ENCODE measurements around the gene REPS2.

REPS2 gene

GRCh38 chrX:17082831-17083230, 136.4 kb downstream of the REPS2 start:
- DNase-seq (ENCODE audit: low spot score) = peak; percentile 16

GRCh38 chrX:17086317-17086716, 139.9 kb downstream of the REPS2 start:
- no peak for DNase-seq (ENCODE audit: low spot score)

GRCh38 chrX:17095161-17095560, 148.7 kb downstream of the REPS2 start:
- no peak for DNase-seq (ENCODE audit: low spot score)

- DNase-seq (ENCODE audit: low spot score) = no peak
Measured at GRCh38 chrX:17098516-17099247, 152.2 kb downstream of the REPS2 start.

GRCh38 chrX:17104433-17104832, 158.0 kb downstream of the REPS2 start:
- DNase-seq (ENCODE audit: low spot score) = no peak

- no peak for DNase-seq (ENCODE audit: low spot score)
Measured at GRCh38 chrX:17120816-17121215, 174.4 kb downstream of the REPS2 start.

GRCh38 chrX:17154001-17154400, 207.5 kb downstream of the REPS2 start:
- DNase-seq (ENCODE audit: low spot score) = no peak

- DNase-seq (ENCODE audit: low spot score) = no peak
Measured at GRCh38 chrX:17160975-17161374, 214.5 kb downstream of the REPS2 start.

GRCh38 chrX:17161991-17162390, 215.5 kb downstream of the REPS2 start:
- DNase-seq (ENCODE audit: low spot score) = no peak

- no peak for DNase-seq (ENCODE audit: low spot score)
Measured at GRCh38 chrX:17164079-17164478, 217.6 kb downstream of the REPS2 start.

GRCh38 chrX:17164941-17165340, 218.5 kb downstream of the REPS2 start:
- no peak for DNase-seq (ENCODE audit: low spot score)

- no peak for DNase-seq (ENCODE audit: low spot score)
Measured at GRCh38 chrX:17167915-17168314, 221.5 kb downstream of the REPS2 start.

- no peak for DNase-seq (ENCODE audit: low spot score)
Measured at GRCh38 chrX:17170973-17171372, 224.5 kb downstream of the REPS2 start.

- no peak for DNase-seq (ENCODE audit: low spot score)
Measured at GRCh38 chrX:17174671-17175070, 228.2 kb downstream of the REPS2 start.

- no peak for DNase-seq (ENCODE audit: low spot score)
Measured at GRCh38 chrX:17182317-17182716, 235.9 kb downstream of the REPS2 start.

- no peak for DNase-seq (ENCODE audit: low spot score)
Measured at GRCh38 chrX:17183566-17183965, 237.1 kb downstream of the REPS2 start.

- DNase-seq (ENCODE audit: low spot score) = no peak
Measured at GRCh38 chrX:17185431-17185830, 239.0 kb downstream of the REPS2 start.

GRCh38 chrX:17187136-17187756, 240.8 kb downstream of the REPS2 start:
- DNase-seq (ENCODE audit: low spot score) = no peak

GRCh38 chrX:17192106-17192505, 245.6 kb downstream of the REPS2 start:
- no peak for DNase-seq (ENCODE audit: low spot score)

Measured in hepatic stellate cell (primary cell).